Esophagus muscularis mucosa (tissue), 4 donors: Measurements from ENCODE around the gene HCFC2. TPM values are rescaled to one million over a fixed set of nuclear protein-coding genes. Genes with fewer than 3 reads are reported as not detected.
"Not testable (repeated sequence)": the region's sequence is repeated elsewhere in the genome, so short reads cannot be mapped to it uniquely, and the experiment has no call there.

Source experiments
- DNase-seq: peaks from one replicate; pipeline ENCODE4 v3.0.0-alpha.2; 2017; ENCODE audit errors: extremely low spot score
- H3K27ac ChIP-seq, 4 donors: fragments of 200-600 bp; sonication (generic); replicated peaks in 1 of 4; 1 replicate in 3 of 4; 2 replicates in 1 of 4; pipeline ENCODE4 v1.5.1; 2016 to 2019; ENCODE audit warnings: mild to moderate bottlenecking in 1 of 4
- H3K27me3 ChIP-seq, 4 donors: fragments of 200-600 bp; sonication (generic); one replicate each; pipeline versions ENCODE4 v1.5.1 to v1.6.0; 2016 to 2019
- H3K36me3 ChIP-seq, 4 donors: fragments of 200-600 bp; sonication (generic); one replicate each; pipeline ENCODE4 v1.5.1; 2016 to 2019
- H3K4me1 ChIP-seq, 4 donors: fragments of 200-600 bp; sonication (generic); one replicate each; pipeline ENCODE4 v1.5.1; 2016 to 2019
- H3K4me3 ChIP-seq, 4 donors: fragments of 200-600 bp; sonication (generic); 1 replicate in 2 of 4; 2 replicates in 2 of 4; pipeline ENCODE4 v1.5.1; 2016 to 2019; ENCODE audit warnings: mild to moderate bottlenecking in 4 of 4, moderate library complexity in 1 of 4
- H3K9me3 ChIP-seq, 4 donors: fragments of 200-600 bp; sonication (generic); 1 replicate in 3 of 4; 2 replicates in 1 of 4; pipeline ENCODE4 v1.5.1; 2016 to 2019
- EP300 ChIP-seq: sonication (generic); formaldehyde crosslinking; IDR thresholded peaks from one replicate; pipeline ENCODE4 v1.6.1; 2017; ENCODE audit warnings: antibody characterized with exemption
- POLR2A ChIP-seq: fragments of 450-650 bp; IDR thresholded peaks from one replicate; pipeline ENCODE4 v1.6.1; 2017; ENCODE audit warnings: antibody characterized with exemption, moderate library complexity, mild to moderate bottlenecking, low read depth
- POLR2AphosphoS5 ChIP-seq, 2 donors: sonication (generic); formaldehyde crosslinking; IDR thresholded peaks; one replicate each; pipeline ENCODE4 v1.6.1; 2017; ENCODE audit warnings: antibody characterized with exemption in 2 of 2
- WGBS: methylation state at CpG from one replicate; pipeline ENCODE4 v1.1.5; 2018; 5-methylcytosine and 5-hydroxymethylcytosine counted together
- intact Hi-C: fragments of 100-400 bp; cut with DNase I; formaldehyde crosslinking; loops from one replicate; pipeline ENCODE4 v1.15.1; 2023
- total RNA-seq, 4 donors: library from RNA; depleted of rRNA; stranded (reverse); fragments of >200 nt; gene quantifications; one replicate each; pipeline versions ENCODE4 v1.1.0 to v1.2.1, GENCODE V29; 2016
- TF ChIP-seq, protein P1 (sequence below), 3 experiments: fragments of 200-600 bp in 2 of 3; fragments of 450-650 bp in 1 of 3; sonication (generic) in 2 of 3; IDR thresholded peaks; one replicate each; pipeline ENCODE4 v1.5.1; 2017 to 2019; ENCODE audit warnings: antibody characterized with exemption in 3 of 3, mild to moderate bottlenecking in 2 of 3, moderate library complexity in 1 of 3

Gene HCFC2
- total RNA-seq, 4 donors from 2014 or later = 22.9 to 37.0 (median 29.5) TPM

DNA sequence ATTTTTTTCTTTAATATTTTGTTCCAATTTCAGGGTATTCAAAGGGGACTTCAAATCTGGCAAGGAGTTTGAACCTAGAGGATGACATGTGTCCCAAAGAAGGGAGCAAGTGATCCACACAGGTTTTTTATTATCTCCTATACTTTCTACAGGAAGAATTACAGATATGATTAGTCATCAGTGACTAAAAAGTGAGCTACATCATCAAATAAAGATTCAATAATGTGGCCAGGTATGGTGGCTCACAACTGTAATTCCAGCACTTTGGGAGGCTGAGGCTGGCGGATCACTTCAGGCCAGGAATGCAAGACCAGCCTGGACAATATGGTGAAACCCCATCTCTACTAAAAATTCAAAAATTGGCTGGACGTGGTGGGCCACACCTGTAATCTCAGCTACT, 38.6 kb upstream of the HCFC2 start:
- Histone ChIP-seq H3K27ac (no peak overlapping the region), H3K27me3 (no peaks in the 10 kb centered on the region), H3K36me3 (no peaks in the 10 kb centered on the region), H3K4me3 (no peak overlapping the region), H3K4me1 (no peaks in the 10 kb centered on the region), H3K9me3 (no peaks in the 10 kb centered on the region)
- WGBS = 90% methylated on average over 2 of the region's 2 CpGs
- DNase-seq = no peak
- TF ChIP-seq, protein P1, sequence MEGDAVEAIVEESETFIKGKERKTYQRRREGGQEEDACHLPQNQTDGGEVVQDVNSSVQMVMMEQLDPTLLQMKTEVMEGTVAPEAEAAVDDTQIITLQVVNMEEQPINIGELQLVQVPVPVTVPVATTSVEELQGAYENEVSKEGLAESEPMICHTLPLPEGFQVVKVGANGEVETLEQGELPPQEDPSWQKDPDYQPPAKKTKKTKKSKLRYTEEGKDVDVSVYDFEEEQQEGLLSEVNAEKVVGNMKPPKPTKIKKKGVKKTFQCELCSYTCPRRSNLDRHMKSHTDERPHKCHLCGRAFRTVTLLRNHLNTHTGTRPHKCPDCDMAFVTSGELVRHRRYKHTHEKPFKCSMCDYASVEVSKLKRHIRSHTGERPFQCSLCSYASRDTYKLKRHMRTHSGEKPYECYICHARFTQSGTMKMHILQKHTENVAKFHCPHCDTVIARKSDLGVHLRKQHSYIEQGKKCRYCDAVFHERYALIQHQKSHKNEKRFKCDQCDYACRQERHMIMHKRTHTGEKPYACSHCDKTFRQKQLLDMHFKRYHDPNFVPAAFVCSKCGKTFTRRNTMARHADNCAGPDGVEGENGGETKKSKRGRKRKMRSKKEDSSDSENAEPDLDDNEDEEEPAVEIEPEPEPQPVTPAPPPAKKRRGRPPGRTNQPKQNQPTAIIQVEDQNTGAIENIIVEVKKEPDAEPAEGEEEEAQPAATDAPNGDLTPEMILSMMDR (IDR thresholded peaks at IDR 0.05) = no peak
- TF ChIP-seq POLR2A (no peak), EP300 (no peak), POLR2AphosphoS5 (IDR thresholded peaks at IDR 0.05) (no peak)
- intact Hi-C loops = no loop called here

DNA sequence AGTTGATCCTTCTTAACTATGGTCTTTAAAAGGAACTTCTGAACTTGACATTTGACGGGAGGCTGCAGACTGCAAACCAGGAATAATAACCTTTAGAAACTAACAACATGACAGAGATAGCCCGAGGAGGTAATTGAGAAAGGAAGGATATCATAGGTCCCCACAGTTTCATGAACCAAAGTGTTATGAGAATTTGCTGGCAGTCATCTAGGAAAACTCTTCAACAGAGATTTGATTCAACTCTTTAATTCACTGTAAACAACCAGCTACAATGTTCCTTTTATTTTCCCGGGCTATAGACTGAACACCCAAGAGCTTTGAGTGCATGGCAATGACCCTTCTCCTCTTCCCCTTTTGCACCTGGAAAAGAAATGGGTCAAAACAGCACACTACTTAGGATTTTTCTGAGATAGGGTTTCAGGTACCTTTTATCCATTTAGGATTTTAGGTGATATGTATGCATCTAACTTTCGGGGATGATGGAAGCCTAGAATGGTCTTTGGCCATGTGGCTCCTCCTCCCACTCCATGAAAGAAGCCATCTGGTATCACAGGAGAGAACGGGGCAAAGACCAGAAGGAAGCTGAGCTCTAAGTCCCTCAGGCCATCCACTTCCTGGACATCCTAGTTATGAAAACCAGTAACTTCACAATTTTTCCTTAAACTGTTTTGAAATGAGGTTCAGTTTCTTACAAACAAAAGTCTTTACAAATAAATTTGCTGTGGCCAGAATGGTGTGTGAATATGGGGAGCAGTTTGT, 37.3 kb upstream of the HCFC2 start:
- DNase-seq = no peak
- Histone ChIP-seq H3K4me1 (no peaks in the 10 kb centered on the region), H3K4me3 (no peak overlapping the region), H3K27me3 (no peaks in the 10 kb centered on the region), H3K27ac (no peak overlapping the region), H3K9me3 (no peaks in the 10 kb centered on the region), H3K36me3 (no peaks in the 10 kb centered on the region)
- intact Hi-C loops = no loop called here
- TF ChIP-seq POLR2A (no peak), POLR2AphosphoS5 (IDR thresholded peaks at IDR 0.05) (no peak)
- WGBS = 58% methylated on average over 5 of the region's 5 CpGs

DNA sequence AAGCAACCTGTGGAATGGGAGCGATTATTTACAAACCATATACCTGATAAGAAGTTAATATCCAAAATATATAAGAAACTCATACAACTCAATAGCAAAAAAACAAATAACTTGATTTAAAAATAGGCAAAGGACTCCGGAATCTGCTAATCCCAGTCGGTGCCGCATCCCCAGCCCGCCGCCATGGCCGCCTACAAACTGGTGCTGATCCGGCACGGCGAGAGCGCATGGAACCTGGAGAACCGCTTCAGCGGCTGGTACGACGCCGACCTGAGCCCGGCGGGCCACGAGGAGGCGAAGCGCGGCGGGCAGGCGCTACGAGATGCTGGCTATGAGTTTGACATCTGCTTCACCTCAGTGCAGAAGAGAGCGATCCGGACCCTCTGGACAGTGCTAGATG, 33.7 kb upstream of the HCFC2 start:
- intact Hi-C loops, H3K36me3 ChIP-seq, H3K4me3 ChIP-seq, H3K27ac ChIP-seq, H3K4me1 ChIP-seq, H3K27me3 ChIP-seq, H3K9me3 ChIP-seq, DNase-seq: not testable (repeated sequence)
- WGBS = 85% methylated on average over 22 of the region's 27 CpGs

DNA sequence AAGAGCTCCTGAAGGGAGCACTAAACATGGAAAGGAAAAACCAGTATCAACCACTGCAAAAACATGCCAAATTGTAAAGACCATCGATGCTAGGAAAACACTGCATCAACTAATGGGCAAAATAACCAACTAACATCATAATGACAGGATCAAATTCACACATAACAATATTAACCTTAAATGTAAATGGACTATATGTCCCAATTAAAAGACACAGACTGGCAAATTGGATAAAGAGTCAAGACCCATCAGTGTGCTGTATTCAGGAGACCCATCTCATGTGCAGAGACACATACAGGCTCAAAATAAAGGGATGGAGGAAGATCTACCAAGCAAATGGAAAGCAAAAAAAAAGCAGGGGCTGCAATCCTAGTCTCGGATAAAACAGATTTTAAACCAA, 28.2 kb upstream of the HCFC2 start:
- DNase-seq, H3K4me1 ChIP-seq, H3K36me3 ChIP-seq, H3K27ac ChIP-seq, H3K4me3 ChIP-seq, H3K9me3 ChIP-seq, intact Hi-C loops, H3K27me3 ChIP-seq: not testable (repeated sequence)
- 88% methylated on average over 2 of the region's 2 CpGs for WGBS

DNA sequence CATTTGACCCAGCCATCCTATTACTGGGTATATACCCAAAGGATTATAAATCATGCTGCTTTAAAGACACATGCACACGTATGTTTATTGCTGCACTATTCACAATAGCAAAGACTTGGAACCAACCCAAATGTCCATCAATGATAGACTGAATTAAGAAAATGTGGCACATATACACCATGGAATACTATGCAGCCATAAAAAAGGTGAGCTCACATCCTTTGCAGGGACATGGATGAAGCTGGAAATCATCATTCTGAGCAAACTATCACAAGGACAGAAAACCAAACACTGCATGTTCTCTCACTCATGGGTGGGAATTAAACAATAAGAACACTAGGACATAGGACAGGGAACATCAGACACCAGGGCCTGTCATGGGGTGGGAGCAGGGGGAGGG, 24.6 kb upstream of the HCFC2 start:
- H3K27me3 ChIP-seq, H3K4me1 ChIP-seq, DNase-seq, H3K9me3 ChIP-seq, H3K4me3 ChIP-seq, intact Hi-C loops, H3K36me3 ChIP-seq, H3K27ac ChIP-seq: not testable (repeated sequence)
- 100% methylated on average over 1 of the region's 1 CpG for WGBS

DNA sequence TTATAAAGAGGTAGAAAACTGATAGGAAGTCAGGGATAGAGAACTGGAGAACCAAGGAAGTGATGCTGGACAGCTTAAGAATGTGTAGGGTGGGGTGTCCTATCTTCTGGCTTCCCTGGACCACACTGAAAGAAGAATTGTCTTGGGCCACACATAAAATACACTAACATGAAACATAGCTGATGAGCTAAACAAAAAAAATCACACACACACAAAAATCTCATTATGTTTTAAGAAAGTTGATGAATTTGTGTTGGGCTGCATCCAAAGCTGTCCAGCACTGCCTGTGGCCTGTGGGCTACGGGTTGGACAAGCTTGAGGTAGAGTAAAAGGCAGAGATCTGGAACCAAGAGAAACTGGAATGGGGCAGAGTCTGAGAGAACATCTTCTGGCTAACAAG, 21.8 kb upstream of the HCFC2 start:
- intact Hi-C loops = no loop called here
- H3K4me3 ChIP-seq = no peak overlapping the region

More for the DNA sequence above, 21.8 kb upstream of the HCFC2 start:
- no peaks in the 10 kb centered on the region for H3K36me3 ChIP-seq
- TF ChIP-seq EP300 (no peak), POLR2A (no peak), POLR2AphosphoS5 (IDR thresholded peaks at IDR 0.05) (no peak)
- TF ChIP-seq, protein P1 (IDR thresholded peaks at IDR 0.05) = no peak
- no peaks in the 10 kb centered on the region for H3K27me3 ChIP-seq
- DNase-seq = no peak
- H3K27ac ChIP-seq = no peak overlapping the region
- 92% methylated on average over 1 of the region's 1 CpG for WGBS
- H3K4me1 ChIP-seq = peaks cover 12 to 30% (median 22%) of the 10 kb centered on the region in 4 donors
- no peaks in the 10 kb centered on the region for H3K9me3 ChIP-seq
